ENCODE measurements around the gene FAH. TPM values are rescaled to one million over a fixed set of nuclear protein-coding genes. Genes with fewer than 3 reads are reported as not detected.

Gene FAH
- total RNA-seq, 4 donors from 2014 or later: 5.4 to 29.0 (median 11.2) TPM

- Histone ChIP-seq H3K4me3 (no peak overlapping the region), H3K4me1 (no peaks in the 10 kb centered on the region), H3K27ac (no peak overlapping the region), H3K36me3 (no peaks in the 10 kb centered on the region), H3K27me3 (no peaks in the 10 kb centered on the region), H3K9me3 (no peaks in the 10 kb centered on the region)
- intact Hi-C loops (cut with DNase I; ENCODE audit: low total_unique reads): no loop called here
- no peak for DNase-seq
- TF ChIP-seq CTCF (IDR thresholded peaks at IDR 0.05) (no peak), POLR2A (IDR thresholded peaks at IDR 0.05) (no peak)
These were observed 20.4 kb upstream of the FAH start for GRCh38 chr15:80132382-80132781.

- H3K27ac ChIP-seq: no peak overlapping the region
These were observed 15.9 kb upstream of the FAH start for GRCh38 chr15:80136854-80137253.

DNA sequence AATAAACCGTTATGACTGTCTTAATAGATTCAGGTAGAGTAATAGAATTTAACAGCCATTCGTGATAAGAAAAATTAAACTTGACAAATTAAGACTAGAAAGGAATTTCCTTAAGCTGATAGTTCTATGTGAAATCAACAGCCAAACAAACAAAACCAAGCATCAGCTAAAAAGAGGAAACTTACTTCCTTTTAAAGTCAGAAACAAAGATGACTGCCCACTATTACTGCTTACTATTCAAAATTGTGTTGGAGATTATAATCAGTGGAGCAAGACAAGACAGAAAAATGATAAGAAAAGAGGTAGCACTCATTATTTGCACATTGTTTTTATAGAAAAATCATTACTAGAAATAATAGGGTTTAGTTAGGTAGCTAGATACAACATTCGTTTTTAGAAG lies 13.8 kb upstream of the FAH start:
- DNase-seq: no peak
- TF ChIP-seq POLR2A (IDR thresholded peaks at IDR 0.05) (no peak), CTCF (IDR thresholded peaks at IDR 0.05) (no peak)
- no peaks in the 10 kb centered on the region for H3K36me3 ChIP-seq
- intact Hi-C loops (cut with DNase I; ENCODE audit: low total_unique reads): no loop called here
- no peaks in the 10 kb centered on the region for H3K27me3 ChIP-seq
- H3K4me1 ChIP-seq: no peaks in the 10 kb centered on the region
- no peak overlapping the region for H3K4me3 ChIP-seq
- H3K27ac ChIP-seq: no peak overlapping the region
- H3K9me3 ChIP-seq: no peaks in the 10 kb centered on the region

More at GRCh38 chr15:80136854-80137253, 15.9 kb upstream of the FAH start:
- Histone ChIP-seq H3K4me1 (no peaks in the 10 kb centered on the region), H3K4me3 (no peak overlapping the region), H3K9me3 (no peaks in the 10 kb centered on the region), H3K27me3 (no peaks in the 10 kb centered on the region), H3K36me3 (no peaks in the 10 kb centered on the region)
- intact Hi-C loops (cut with DNase I; ENCODE audit: low total_unique reads): no loop called here
- no peak for TF ChIP-seq CTCF (IDR thresholded peaks at IDR 0.05)
- DNase-seq: no peak

- Histone ChIP-seq H3K36me3 (no peaks in the 10 kb centered on the region), H3K27ac (no peak overlapping the region), H3K9me3 (no peaks in the 10 kb centered on the region), H3K4me3 (no peak overlapping the region), H3K27me3 (no peaks in the 10 kb centered on the region), H3K4me1 (no peaks in the 10 kb centered on the region)
- TF ChIP-seq POLR2A (IDR thresholded peaks at IDR 0.05): no peak
- TF ChIP-seq CTCF (IDR thresholded peaks at IDR 0.05): no peak
- no peak for DNase-seq
- intact Hi-C loops (cut with DNase I; ENCODE audit: low total_unique reads): no loop called here
These were observed 11.9 kb upstream of the FAH start for GRCh38 chr15:80140909-80141308.

DNA sequence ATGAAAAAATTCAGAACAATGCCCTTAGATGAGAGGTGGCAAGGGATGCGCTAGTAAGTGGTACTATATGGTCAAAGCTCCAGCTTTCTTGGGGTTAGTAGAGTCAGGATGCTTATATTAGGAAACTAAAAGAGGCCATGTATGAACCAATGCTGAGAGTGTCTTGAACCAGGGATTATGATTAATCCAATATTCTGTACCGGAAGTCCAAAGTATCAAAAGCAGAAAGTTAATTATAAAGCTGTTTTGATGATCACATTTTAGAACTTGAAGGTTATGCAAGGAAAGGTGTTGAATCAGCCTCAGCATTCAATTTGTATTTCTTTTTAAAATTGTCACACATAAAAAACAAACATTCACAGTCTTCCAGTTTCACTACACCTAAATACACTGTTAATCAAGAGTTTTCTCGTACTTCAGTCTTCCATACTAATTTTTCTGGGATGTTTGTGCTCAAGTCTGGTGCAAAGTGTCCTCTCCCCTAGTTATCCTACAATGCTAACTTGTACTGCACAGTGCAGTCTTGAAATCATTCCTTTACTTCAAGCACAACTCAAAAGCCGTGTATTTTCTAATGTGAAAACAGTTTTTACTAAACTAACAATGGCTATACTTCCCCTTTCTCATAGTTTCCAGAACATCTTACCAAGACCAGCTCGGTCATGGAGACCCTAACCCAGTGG lies 10.7 kb upstream of the FAH start:
- no peak overlapping the region for H3K4me3 ChIP-seq
- no peak for DNase-seq
- no peaks in the 10 kb centered on the region for H3K36me3 ChIP-seq
- no peaks in the 10 kb centered on the region for H3K4me1 ChIP-seq
- no peaks in the 10 kb centered on the region for H3K27me3 ChIP-seq
- no peaks in the 10 kb centered on the region for H3K9me3 ChIP-seq
- TF ChIP-seq CTCF (IDR thresholded peaks at IDR 0.05) (no peak), POLR2A (IDR thresholded peaks at IDR 0.05) (no peak)
- intact Hi-C loops (cut with DNase I; ENCODE audit: low total_unique reads): no loop called here
- H3K27ac ChIP-seq: no peak overlapping the region

Measured in uterus (tissue), 4 donors.